Astrocyte of the cerebellum (primary cell): Measurements from ENCODE around the gene ENOX1.
A peak's percentile ranks its signal among the peaks of the same experiment; 100 is the strongest.

Experiments
- DNase-seq: peaks from one replicate; pipeline ENCODE4 v3.0.0-alpha.2; 2011; ENCODE audit warnings: low read depth
- H3K4me3 ChIP-seq: 2 replicates; pipeline ENCODE4 v1.5.1; 2011; ENCODE audit warnings: mild to moderate bottlenecking, low read depth, low read length, moderate library complexity
- CTCF ChIP-seq: IDR thresholded peaks from 2 replicates; pipeline ENCODE4 v1.5.1; 2012; ENCODE audit warnings: low read length, low read depth, moderate library complexity, mild to moderate bottlenecking; ENCODE audit errors: missing control alignments
- in situ Hi-C: cut with HindIII; loops from 2 replicates; pipeline ENCODE4 v1.10.0; 2017; ENCODE audit warnings: low sequenced_read_pairs

The ENOX1 gene

DNA sequence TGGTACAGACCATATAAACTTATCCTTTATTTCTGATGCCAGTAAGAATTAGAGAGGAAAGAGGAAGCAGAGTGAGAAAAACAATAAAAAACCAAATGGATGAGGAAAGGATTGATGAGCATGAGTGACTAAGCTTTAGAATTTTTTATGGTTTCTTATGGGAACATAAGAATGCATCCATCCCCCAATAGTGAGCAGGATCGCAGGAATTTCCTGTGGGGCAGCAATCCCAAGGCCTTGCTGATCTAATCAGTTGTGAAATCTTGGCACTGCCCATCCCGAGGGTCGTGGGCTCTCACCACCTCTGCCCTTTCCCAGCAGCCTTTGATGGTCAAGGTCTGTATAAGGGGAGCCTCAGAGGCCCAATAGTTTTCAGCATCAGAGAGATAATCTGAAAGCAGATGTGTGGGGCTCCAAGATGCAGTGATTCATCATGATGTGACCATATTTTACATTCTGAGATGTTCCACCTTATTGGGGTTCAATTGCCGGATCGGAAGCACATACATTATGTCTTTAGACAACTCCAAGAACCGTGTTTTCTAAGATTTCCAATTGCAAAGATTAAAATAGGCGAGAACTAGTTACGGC lies 541.3 kb downstream of the ENOX1 start:
- peak; percentile 67 for DNase-seq
- no peak for TF ChIP-seq CTCF
- no peak overlapping the region for H3K4me3 ChIP-seq
- in situ Hi-C loops, result no loop called here

DNA sequence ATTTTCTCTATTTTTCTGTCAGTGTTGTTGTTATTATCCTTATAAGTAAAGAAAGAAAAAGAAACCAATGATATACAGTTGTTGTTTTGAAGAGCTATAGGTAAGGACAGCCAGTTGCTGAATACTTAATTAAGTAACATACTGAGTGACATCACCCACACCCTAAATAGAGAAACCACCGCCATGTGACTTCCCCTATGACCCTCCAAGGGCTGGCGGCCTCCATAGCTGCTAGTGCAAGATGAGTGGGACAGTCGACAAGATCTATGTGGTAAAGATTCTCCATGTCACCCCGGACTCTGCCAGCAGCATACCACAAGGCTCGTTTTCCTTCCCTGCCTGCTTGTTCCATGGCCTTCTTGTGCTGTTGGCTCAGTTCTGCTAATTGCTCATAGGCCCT lies 542.3 kb downstream of the ENOX1 start:
- no peak for TF ChIP-seq CTCF
- no peak for DNase-seq
- no peak overlapping the region for H3K4me3 ChIP-seq
- in situ Hi-C loops, result no loop called here

DNA sequence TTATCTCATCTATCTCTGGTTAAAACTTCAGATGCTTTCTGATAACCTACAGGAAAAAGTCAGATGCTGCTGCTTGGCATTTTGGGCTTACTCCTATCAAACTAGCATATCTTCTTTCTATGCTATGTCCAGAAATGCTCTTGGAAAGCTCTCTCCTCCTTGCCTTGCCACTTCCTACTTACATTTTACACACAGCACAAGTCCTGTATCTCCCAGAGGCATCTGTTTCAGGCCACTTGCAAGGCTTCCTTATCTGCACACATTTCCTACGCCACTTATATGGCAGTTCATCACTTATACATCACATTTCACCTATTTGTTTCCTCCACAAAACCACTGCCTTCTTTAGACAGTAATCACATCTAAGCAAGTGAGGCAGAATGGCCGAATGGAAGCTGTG lies 543.1 kb downstream of the ENOX1 start:
- in situ Hi-C loops, result no loop called here
- no peak overlapping the region for H3K4me3 ChIP-seq
- no peak for TF ChIP-seq CTCF
- DNase-seq, result no peak

- no peak for TF ChIP-seq CTCF
- H3K4me3 ChIP-seq, result no peak overlapping the region
- in situ Hi-C loops, result no loop called here
- no peak for DNase-seq
Observed at GRCh38 chr13:43242040-43242439, 544.7 kb downstream of the ENOX1 start.

DNA sequence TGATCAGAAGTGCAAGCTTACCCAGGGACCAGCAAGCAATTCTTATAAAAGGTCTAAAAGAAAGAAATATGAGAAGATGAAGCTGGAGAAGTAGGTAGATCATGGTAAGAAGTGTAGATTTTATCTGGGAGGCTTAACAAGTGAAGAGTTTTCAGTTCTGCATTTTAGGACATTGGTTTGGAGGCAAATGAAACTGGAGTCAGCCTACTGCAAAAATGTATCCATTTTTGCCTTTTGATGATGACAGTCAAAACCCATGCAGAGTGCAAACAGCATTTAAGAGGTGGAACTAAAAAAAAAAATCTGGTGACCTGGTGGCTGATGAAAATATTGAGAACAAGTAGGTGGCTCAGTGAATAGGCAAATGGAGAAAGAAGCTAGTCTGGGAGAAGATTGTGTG lies 546.5 kb downstream of the ENOX1 start:
- H3K4me3 ChIP-seq, result no peak overlapping the region
- no peak for TF ChIP-seq CTCF
- in situ Hi-C loops, result no loop called here
- DNase-seq, result no peak

- TF ChIP-seq CTCF, result no peak
- no peak for DNase-seq
- H3K4me3 ChIP-seq, result no peak overlapping the region
- in situ Hi-C loops, result no loop called here
Observed at GRCh38 chr13:43239275-43239840, 547.4 kb downstream of the ENOX1 start.
